ENCODE results near the gene CFTR.
"Not testable (repeated sequence)": the region's sequence is repeated elsewhere in the genome, so short reads cannot be mapped to it uniquely, and the experiment has no call there.

Gene CFTR

GRCh38 chr7:117683430-117684175, 203.8 kb downstream of the CFTR start:
- in situ Hi-C loops (cut with MboI; ENCODE audit: low sequenced_read_pairs): no loop called here

GRCh38 chr7:117685795-117686194, 206.0 kb downstream of the CFTR start:
- in situ Hi-C loops (cut with MboI; ENCODE audit: low sequenced_read_pairs): no loop called here

- in situ Hi-C loops (cut with MboI; ENCODE audit: low sequenced_read_pairs): no loop called here
These were observed 206.6 kb downstream of the CFTR start for GRCh38 chr7:117686311-117686935.

GRCh38 chr7:117688126-117688525, 208.3 kb downstream of the CFTR start:
- in situ Hi-C loops (cut with MboI; ENCODE audit: low sequenced_read_pairs): no loop called here

- in situ Hi-C loops (cut with MboI; ENCODE audit: low sequenced_read_pairs): no loop called here
These were observed 209.6 kb downstream of the CFTR start for GRCh38 chr7:117689406-117689805.

- in situ Hi-C loops (cut with MboI; ENCODE audit: low sequenced_read_pairs): no loop called here
These were observed 210.3 kb downstream of the CFTR start for GRCh38 chr7:117690147-117690546.

- in situ Hi-C loops (cut with MboI; ENCODE audit: low sequenced_read_pairs): no loop called here
These were observed 212.5 kb downstream of the CFTR start for GRCh38 chr7:117692338-117692737.

GRCh38 chr7:117698018-117698417, 218.2 kb downstream of the CFTR start:
- in situ Hi-C loops (cut with MboI; ENCODE audit: low sequenced_read_pairs): no loop called here

- in situ Hi-C loops (cut with MboI; ENCODE audit: low sequenced_read_pairs): no loop called here
These were observed 224.2 kb downstream of the CFTR start for GRCh38 chr7:117704063-117704462.

- in situ Hi-C loops (cut with MboI; ENCODE audit: low sequenced_read_pairs): no loop called here
These were observed 225.8 kb downstream of the CFTR start for GRCh38 chr7:117705630-117706029.

- in situ Hi-C loops (cut with MboI; ENCODE audit: low sequenced_read_pairs): no loop called here
These were observed 226.4 kb downstream of the CFTR start for GRCh38 chr7:117706210-117706609.

GRCh38 chr7:117707080-117707479, 227.3 kb downstream of the CFTR start:
- in situ Hi-C loops (cut with MboI; ENCODE audit: low sequenced_read_pairs): no loop called here

GRCh38 chr7:117708173-117708572, 228.3 kb downstream of the CFTR start:
- in situ Hi-C loops (cut with MboI; ENCODE audit: low sequenced_read_pairs): not testable (repeated sequence)

- in situ Hi-C loops (cut with MboI; ENCODE audit: low sequenced_read_pairs): no loop called here
These were observed 231.7 kb downstream of the CFTR start for GRCh38 chr7:117711556-117711955.

- in situ Hi-C loops (cut with MboI; ENCODE audit: low sequenced_read_pairs): no loop called here
These were observed 236.1 kb downstream of the CFTR start for GRCh38 chr7:117715784-117716445.

- in situ Hi-C loops (cut with MboI; ENCODE audit: low sequenced_read_pairs): no loop called here
These were observed 237.0 kb downstream of the CFTR start for GRCh38 chr7:117716707-117717299.

- in situ Hi-C loops (cut with MboI; ENCODE audit: low sequenced_read_pairs): no loop called here
These were observed 237.5 kb downstream of the CFTR start for GRCh38 chr7:117717357-117717756.
